GM23338 (cell line): ENCODE measurements around the gene CDYL. TPM values are rescaled to one million over a fixed set of nuclear protein-coding genes. Genes with fewer than 3 reads are reported as not detected.

Experiments used
- ATAC-seq: fragments of 200-7000 bp; cut with Tn5 transposase; 3 replicates; pipeline ENCODE4 v1.9.1; 2020
- DNase-seq: peaks from one replicate; pipeline ENCODE4 v3.0.0-alpha.2; 2015; ENCODE audit warnings: low spot score
- H2AFZ ChIP-seq: fragments of 200-600 bp; sonication (generic); 2 replicates; pipeline ENCODE4 v1.8.0; 2016; ENCODE audit warnings: antibody characterized with exemption, mild to moderate bottlenecking, moderate library complexity
- H3F3A ChIP-seq: fragments of 200-600 bp; sonication (generic); replicated peaks from 2 replicates; pipeline ENCODE4 v1.8.0; 2017; ENCODE audit warnings: antibody characterized with exemption, mixed run types, low read depth
- H3K27ac ChIP-seq: fragments of 200-600 bp; sonication (generic); 2 replicates; pipeline ENCODE4 v1.6.1; 2016; ENCODE audit warnings: low read depth
- H3K27me3 ChIP-seq: fragments of 200-600 bp; sonication (generic); 2 replicates; pipeline ENCODE4 v1.8.0; 2016; ENCODE audit warnings: mild to moderate bottlenecking, mixed run types, moderate library complexity; ENCODE audit not compliant: insufficient read depth
- H3K36me3 ChIP-seq: fragments of 200-600 bp; sonication (generic); 2 replicates; pipeline ENCODE4 v1.8.0; 2016; ENCODE audit warnings: mild to moderate bottlenecking; ENCODE audit not compliant: insufficient read depth
- H3K4me1 ChIP-seq: fragments of 200-600 bp; sonication (generic); 2 replicates; pipeline ENCODE4 v1.8.0; 2016; ENCODE audit warnings: mild to moderate bottlenecking, moderate library complexity; ENCODE audit not compliant: insufficient read depth
- H3K4me2 ChIP-seq: fragments of 200-600 bp; sonication (generic); 2 replicates; pipeline ENCODE4 v1.7.1; 2017; ENCODE audit warnings: mixed run types
- H3K4me3 ChIP-seq: fragments of 200-600 bp; sonication (generic); 2 replicates; pipeline ENCODE4 v1.6.1; 2016; ENCODE audit warnings: mixed run types
- H3K79me2 ChIP-seq: fragments of 200-600 bp; sonication (generic); replicated peaks from 2 replicates; pipeline ENCODE4 v1.8.0; 2017; ENCODE audit warnings: mild to moderate bottlenecking; ENCODE audit not compliant: insufficient read depth
- H3K9me2 ChIP-seq: fragments of 200-600 bp; sonication (generic); 2 replicates; pipeline ENCODE4 v1.8.0; 2017; ENCODE audit not compliant: insufficient read depth
- H4K20me1 ChIP-seq: fragments of 200-600 bp; sonication (generic); replicated peaks from 2 replicates; pipeline ENCODE4 v1.8.0; 2017; ENCODE audit warnings: mild to moderate bottlenecking; ENCODE audit not compliant: insufficient read depth
- H3K27ac Mint-ChIP-seq: 2 replicates; pipeline ENCODE4 v1.8.0; 2020; ENCODE audit warnings: inconsistent platforms, mild to moderate bottlenecking, moderate library complexity, mixed read lengths
- H3K27me3 Mint-ChIP-seq: 3 replicates; pipeline ENCODE4 v1.8.0; 2022; ENCODE audit warnings: low read depth, mild to moderate bottlenecking, moderate library complexity, mixed read lengths, inconsistent platforms; ENCODE audit not compliant: insufficient read depth, poor library complexity
- H3K36me3 Mint-ChIP-seq: 3 replicates; pipeline ENCODE4 v1.8.0; 2021; ENCODE audit warnings: low read depth, mild to moderate bottlenecking, inconsistent platforms, moderate library complexity, mixed read lengths
- H3K4me1 Mint-ChIP-seq: 3 replicates; pipeline ENCODE4 v1.8.0; 2020; ENCODE audit warnings: mild to moderate bottlenecking, inconsistent platforms, mixed read lengths
- H3K4me3 Mint-ChIP-seq: 3 replicates; pipeline ENCODE4 v1.8.0; 2021; ENCODE audit warnings: moderate library complexity, mild to moderate bottlenecking, inconsistent platforms, mixed read lengths
- H3K9me3 Mint-ChIP-seq: 3 replicates; pipeline ENCODE4 v1.8.0; 2020; ENCODE audit warnings: moderate library complexity, mild to moderate bottlenecking, inconsistent platforms, mixed read lengths
- ETS1 ChIP-seq: IDR thresholded peaks from 2 replicates; pipeline ENCODE4 v1.6.1; 2016; ENCODE audit warnings: antibody characterized with exemption
- EZH2 ChIP-seq: fragments of 200-600 bp; sonication (generic); IDR thresholded peaks from one replicate; pipeline ENCODE4 v1.8.0; 2017; ENCODE audit warnings: antibody characterized with exemption, mild to moderate bottlenecking, low read depth; ENCODE audit not compliant: unreplicated experiment
- EZH2phosphoT487 ChIP-seq: fragments of 200-600 bp; sonication (generic); IDR thresholded peaks from one replicate; pipeline ENCODE4 v1.8.1; 2018; ENCODE audit warnings: antibody characterized with exemption; ENCODE audit not compliant: unreplicated experiment
- JUNB ChIP-seq: IDR thresholded peaks from one replicate; pipeline ENCODE4 v1.6.1; 2016; ENCODE audit warnings: antibody characterized with exemption; ENCODE audit not compliant: unreplicated experiment
- POLR2AphosphoS5 ChIP-seq: IDR thresholded peaks from 2 replicates; pipeline ENCODE4 v1.6.1; 2016; ENCODE audit warnings: antibody characterized with exemption, low read depth
- ZNF114 ChIP-seq: fragments of 250-450 bp; sonication (Bioruptor Pico); IDR thresholded peaks from 2 replicates; pipeline ENCODE4 v1.5.0; 2020; ENCODE audit warnings: mild to moderate bottlenecking, moderate library complexity
- polyA plus RNA-seq: library from polyadenylated mRNA; unstranded; fragments of >200 nt; fragmentation: Nextera tagmentation; extraction: Ambion mirVana; gene quantifications from 2 replicates; pipeline ENCODE4 v1.2.1, GENCODE V29; 2016
- total RNA-seq: library from RNA; depleted of rRNA; stranded (reverse); fragments of >200 nt; shearing (Covaris generic); gene quantifications from 2 replicates; pipeline ENCODE4 v1.2.3, GENCODE V29; 2014
- TF ChIP-seq, protein P1 (sequence below): fragments of 250-450 bp; sonication (Bioruptor Pico); IDR thresholded peaks from 2 replicates; pipeline ENCODE4 v1.5.0; 2020; ENCODE audit warnings: mild to moderate bottlenecking, moderate library complexity
- TF ChIP-seq, protein P2 (sequence below), 2 experiments: fragments of 200-600 bp in 1 of 2; sonication (generic) in 1 of 2; conservative IDR thresholded peaks; 2 replicates each; pipeline versions ENCODE4 v1.5.1 to v1.6.1; 2016 to 2017; ENCODE audit warnings: antibody characterized with exemption in 2 of 2, low read depth in 2 of 2, mild to moderate bottlenecking in 2 of 2, moderate library complexity in 1 of 2

CDYL gene
- total and polyA plus RNA-seq, 2 experiments from 2014 or later, result 67.2 to 128 TPM

GRCh38 chr6:4888841-4889240, 112.6 kb downstream of the CDYL start (continued):
- TF ChIP-seq, protein P1, sequence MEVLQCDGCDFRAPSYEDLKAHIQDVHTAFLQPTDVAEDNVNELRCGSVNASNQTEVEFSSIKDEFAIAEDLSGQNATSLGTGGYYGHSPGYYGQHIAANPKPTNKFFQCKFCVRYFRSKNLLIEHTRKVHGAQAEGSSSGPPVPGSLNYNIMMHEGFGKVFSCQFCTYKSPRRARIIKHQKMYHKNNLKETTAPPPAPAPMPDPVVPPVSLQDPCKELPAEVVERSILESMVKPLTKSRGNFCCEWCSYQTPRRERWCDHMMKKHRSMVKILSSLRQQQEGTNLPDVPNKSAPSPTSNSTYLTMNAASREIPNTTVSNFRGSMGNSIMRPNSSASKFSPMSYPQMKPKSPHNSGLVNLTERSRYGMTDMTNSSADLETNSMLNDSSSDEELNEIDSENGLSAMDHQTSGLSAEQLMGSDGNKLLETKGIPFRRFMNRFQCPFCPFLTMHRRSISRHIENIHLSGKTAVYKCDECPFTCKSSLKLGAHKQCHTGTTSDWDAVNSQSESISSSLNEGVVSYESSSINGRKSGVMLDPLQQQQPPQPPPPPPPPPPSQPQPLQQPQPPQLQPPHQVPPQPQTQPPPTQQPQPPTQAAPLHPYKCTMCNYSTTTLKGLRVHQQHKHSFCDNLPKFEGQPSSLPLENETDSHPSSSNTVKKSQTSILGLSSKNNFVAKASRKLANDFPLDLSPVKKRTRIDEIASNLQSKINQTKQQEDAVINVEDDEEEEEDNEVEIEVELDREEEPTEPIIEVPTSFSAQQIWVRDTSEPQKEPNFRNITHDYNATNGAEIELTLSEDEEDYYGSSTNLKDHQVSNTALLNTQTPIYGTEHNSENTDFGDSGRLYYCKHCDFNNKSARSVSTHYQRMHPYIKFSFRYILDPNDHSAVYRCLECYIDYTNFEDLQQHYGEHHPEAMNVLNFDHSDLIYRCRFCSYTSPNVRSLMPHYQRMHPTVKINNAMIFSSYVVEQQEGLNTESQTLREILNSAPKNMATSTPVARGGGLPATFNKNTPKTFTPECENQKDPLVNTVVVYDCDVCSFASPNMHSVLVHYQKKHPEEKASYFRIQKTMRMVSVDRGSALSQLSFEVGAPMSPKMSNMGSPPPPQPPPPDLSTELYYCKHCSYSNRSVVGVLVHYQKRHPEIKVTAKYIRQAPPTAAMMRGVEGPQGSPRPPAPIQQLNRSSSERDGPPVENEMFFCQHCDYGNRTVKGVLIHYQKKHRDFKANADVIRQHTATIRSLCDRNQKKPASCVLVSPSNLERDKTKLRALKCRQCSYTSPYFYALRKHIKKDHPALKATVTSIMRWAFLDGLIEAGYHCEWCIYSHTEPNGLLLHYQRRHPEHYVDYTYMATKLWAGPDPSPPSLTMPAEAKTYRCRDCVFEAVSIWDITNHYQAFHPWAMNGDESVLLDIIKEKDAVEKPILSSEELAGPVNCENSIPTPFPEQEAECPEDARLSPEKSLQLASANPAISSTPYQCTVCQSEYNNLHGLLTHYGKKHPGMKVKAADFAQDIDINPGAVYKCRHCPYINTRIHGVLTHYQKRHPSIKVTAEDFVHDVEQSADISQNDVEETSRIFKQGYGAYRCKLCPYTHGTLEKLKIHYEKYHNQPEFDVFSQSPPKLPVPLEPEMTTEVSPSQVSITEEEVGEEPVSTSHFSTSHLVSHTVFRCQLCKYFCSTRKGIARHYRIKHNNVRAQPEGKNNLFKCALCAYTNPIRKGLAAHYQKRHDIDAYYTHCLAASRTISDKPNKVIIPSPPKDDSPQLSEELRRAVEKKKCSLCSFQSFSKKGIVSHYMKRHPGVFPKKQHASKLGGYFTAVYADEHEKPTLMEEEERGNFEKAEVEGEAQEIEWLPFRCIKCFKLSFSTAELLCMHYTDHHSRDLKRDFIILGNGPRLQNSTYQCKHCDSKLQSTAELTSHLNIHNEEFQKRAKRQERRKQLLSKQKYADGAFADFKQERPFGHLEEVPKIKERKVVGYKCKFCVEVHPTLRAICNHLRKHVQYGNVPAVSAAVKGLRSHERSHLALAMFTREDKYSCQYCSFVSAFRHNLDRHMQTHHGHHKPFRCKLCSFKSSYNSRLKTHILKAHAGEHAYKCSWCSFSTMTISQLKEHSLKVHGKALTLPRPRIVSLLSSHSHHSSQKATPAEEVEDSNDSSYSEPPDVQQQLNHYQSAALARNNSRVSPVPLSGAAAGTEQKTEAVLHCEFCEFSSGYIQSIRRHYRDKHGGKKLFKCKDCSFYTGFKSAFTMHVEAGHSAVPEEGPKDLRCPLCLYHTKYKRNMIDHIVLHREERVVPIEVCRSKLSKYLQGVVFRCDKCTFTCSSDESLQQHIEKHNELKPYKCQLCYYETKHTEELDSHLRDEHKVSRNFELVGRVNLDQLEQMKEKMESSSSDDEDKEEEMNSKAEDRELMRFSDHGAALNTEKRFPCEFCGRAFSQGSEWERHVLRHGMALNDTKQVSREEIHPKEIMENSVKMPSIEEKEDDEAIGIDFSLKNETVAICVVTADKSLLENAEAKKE (CRISPR knock-in tag), result no peak
- TF ChIP-seq POLR2AphosphoS5, result no peak
- TF ChIP-seq EZH2, result no peak

DNA sequence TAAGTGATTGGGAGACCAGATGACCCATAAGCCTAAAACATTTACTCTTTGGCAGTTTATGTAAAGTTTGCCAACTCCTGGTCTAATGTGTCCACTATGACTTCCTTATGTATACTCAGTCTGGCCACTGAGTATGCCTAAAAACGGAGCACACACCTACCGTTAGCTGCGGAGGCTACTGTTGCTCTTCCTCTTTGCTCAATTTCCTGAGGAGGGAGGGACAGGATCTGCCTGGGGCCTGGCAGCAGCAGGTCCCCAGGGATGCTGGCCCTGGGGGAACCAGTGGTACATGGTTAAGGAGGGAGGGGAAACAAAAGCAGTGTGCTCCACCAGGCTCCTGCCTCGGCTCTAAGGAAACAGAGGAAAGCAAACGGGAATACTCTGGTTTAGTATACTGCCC, 113.5 kb downstream of the CDYL start:
- H3K27ac Mint-ChIP-seq, result no peak overlapping the region
- peaks cover 82% of the 10 kb centered on the region for H4K20me1 ChIP-seq
- no peak overlapping the region for H3K4me3 ChIP-seq
- DNase-seq (no peak), ATAC-seq (peak; percentile 70)
- H3K4me1 ChIP-seq, result peaks cover 11% of the 10 kb centered on the region; the same call in 1 of the 2 replicates
- H2AFZ ChIP-seq, result no peak overlapping the region
- H3K27me3 ChIP-seq, result no peaks in the 10 kb centered on the region
- H3K36me3 ChIP-seq, result no peaks in the 10 kb centered on the region
- no peak overlapping the region for H3K27ac ChIP-seq
- H3K4me1 Mint-ChIP-seq, result peaks cover 39% of the 10 kb centered on the region
- H3K36me3 Mint-ChIP-seq, result peaks cover 35% of the 10 kb centered on the region
- H3K4me2 ChIP-seq, result no peak overlapping the region
- peaks cover 90% of the 10 kb centered on the region for H3K79me2 ChIP-seq
- peaks cover 16% of the 10 kb centered on the region for H3K27me3 Mint-ChIP-seq
- peaks cover 10% of the 10 kb centered on the region for H3F3A ChIP-seq
- no peaks in the 10 kb centered on the region for H3K9me2 ChIP-seq
- H3K4me3 Mint-ChIP-seq, result no peak overlapping the region
- no peaks in the 10 kb centered on the region for H3K9me3 Mint-ChIP-seq
- TF ChIP-seq EZH2 (no peak), POLR2AphosphoS5 (no peak), ZNF114 (CRISPR knock-in tag) (no peak), ETS1 (no peak), EZH2phosphoT487 (no peak), JUNB (no peak)
- TF ChIP-seq, protein P2, sequence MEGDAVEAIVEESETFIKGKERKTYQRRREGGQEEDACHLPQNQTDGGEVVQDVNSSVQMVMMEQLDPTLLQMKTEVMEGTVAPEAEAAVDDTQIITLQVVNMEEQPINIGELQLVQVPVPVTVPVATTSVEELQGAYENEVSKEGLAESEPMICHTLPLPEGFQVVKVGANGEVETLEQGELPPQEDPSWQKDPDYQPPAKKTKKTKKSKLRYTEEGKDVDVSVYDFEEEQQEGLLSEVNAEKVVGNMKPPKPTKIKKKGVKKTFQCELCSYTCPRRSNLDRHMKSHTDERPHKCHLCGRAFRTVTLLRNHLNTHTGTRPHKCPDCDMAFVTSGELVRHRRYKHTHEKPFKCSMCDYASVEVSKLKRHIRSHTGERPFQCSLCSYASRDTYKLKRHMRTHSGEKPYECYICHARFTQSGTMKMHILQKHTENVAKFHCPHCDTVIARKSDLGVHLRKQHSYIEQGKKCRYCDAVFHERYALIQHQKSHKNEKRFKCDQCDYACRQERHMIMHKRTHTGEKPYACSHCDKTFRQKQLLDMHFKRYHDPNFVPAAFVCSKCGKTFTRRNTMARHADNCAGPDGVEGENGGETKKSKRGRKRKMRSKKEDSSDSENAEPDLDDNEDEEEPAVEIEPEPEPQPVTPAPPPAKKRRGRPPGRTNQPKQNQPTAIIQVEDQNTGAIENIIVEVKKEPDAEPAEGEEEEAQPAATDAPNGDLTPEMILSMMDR (conservative IDR thresholded peaks at IDR 0.05; ENCODE audit: low read depth in 2 of 2), result no peak
